HEK293 (cell line): ENCODE measurements around the gene AP3B1.
"Not testable (repeated sequence)": the region's sequence is repeated elsewhere in the genome, so short reads cannot be mapped to it uniquely, and the experiment has no call there.

Experiments used
- CTCF ChIA-PET: fragments of 350-600 bp; formaldehyde crosslinking; extraction: SDS; loops from one replicate; lab custom pipeline; 2021; ENCODE audit warnings: antibody characterized with exemption; lab: Yijun Ruan, JAX
- POLR2A ChIA-PET: fragments of 300-600 bp; formaldehyde crosslinking; extraction: SDS; loops from one replicate; lab custom pipeline; 2020; ENCODE audit warnings: antibody characterized with exemption, inconsistent platforms; lab: Yijun Ruan, JAX
- H3K27ac ChIP-seq: fragments of 200-500 bp; sonication (Bioruptor generic); 2 replicates; pipeline ENCODE4 v1.5.1; 2014; ENCODE audit warnings: low read depth, low read length, control low read depth, inconsistent platforms; ENCODE audit errors: extremely low read depth
- H3K36me3 ChIP-seq, 2 experiments: fragments of 200-500 bp in 1 of 2; sonication (Bioruptor generic) in 1 of 2; 1 replicate in 1 of 2; 2 replicates in 1 of 2; pipeline ENCODE4 v1.5.1; 2014 to 2017; ENCODE audit warnings: inconsistent platforms in 2 of 2, low read length in 2 of 2; ENCODE audit not compliant: control insufficient read depth in 2 of 2, insufficient read depth in 1 of 2
- H3K4me1 ChIP-seq: fragments of 200-500 bp; sonication (Bioruptor generic); 2 replicates; pipeline ENCODE4 v1.5.1; 2014; ENCODE audit warnings: mild to moderate bottlenecking, low read length, inconsistent platforms; ENCODE audit not compliant: control insufficient read depth, insufficient read depth
- H3K4me3 ChIP-seq: 2 replicates; pipeline ENCODE4 v1.5.1; 2011; ENCODE audit warnings: low read depth, mild to moderate bottlenecking, control low read depth, low read length, moderate library complexity
- H3K9me3 ChIP-seq: fragments of 200-500 bp; sonication (Bioruptor generic); 2 replicates; pipeline ENCODE4 v1.5.1; 2014; ENCODE audit warnings: low read depth, low read length, inconsistent platforms; ENCODE audit not compliant: control insufficient read depth, insufficient read depth
- ATF2 ChIP-seq: fragments of 450-650 bp; formaldehyde crosslinking; IDR thresholded peaks from 2 replicates; pipeline ENCODE4 v1.5.1; 2016; ENCODE audit warnings: missing biosample characterization, missing genetic modification characterization, low read depth
- GLI4 ChIP-seq: fragments of 450-650 bp; formaldehyde crosslinking; IDR thresholded peaks from 2 replicates; pipeline ENCODE4 v1.5.1; 2016; ENCODE audit warnings: missing biosample characterization, missing genetic modification characterization
- KLF1 ChIP-seq: fragments of 450-650 bp; formaldehyde crosslinking; IDR thresholded peaks from 2 replicates; pipeline ENCODE4 v1.5.1; 2016; ENCODE audit warnings: missing biosample characterization, missing genetic modification characterization
- KLF9 ChIP-seq: fragments of 450-650 bp; formaldehyde crosslinking; IDR thresholded peaks from 2 replicates; pipeline ENCODE4 v1.5.1; 2016; ENCODE audit warnings: missing biosample characterization, missing genetic modification characterization, low read depth
- PRDM1 ChIP-seq: fragments of 450-650 bp; formaldehyde crosslinking; IDR thresholded peaks from 2 replicates; pipeline ENCODE4; 2016; ENCODE audit warnings: missing biosample characterization, missing genetic modification characterization
- SALL2 ChIP-seq: fragments of 450-650 bp; formaldehyde crosslinking; IDR thresholded peaks from 2 replicates; pipeline ENCODE4 v1.5.0; 2017; ENCODE audit warnings: missing biosample characterization, mild to moderate bottlenecking, missing genetic modification characterization, borderline replicate concordance
- SETDB1 ChIP-seq: IDR thresholded peaks from one replicate; pipeline ENCODE4 v1.6.1; 2017; ENCODE audit warnings: mild to moderate bottlenecking, low read length, moderate library complexity, mixed read lengths; ENCODE audit not compliant: insufficient read length
- ZBTB8A ChIP-seq: fragments of 450-650 bp; formaldehyde crosslinking; IDR thresholded peaks from 2 replicates; pipeline ENCODE4 v1.5.1; 2016; ENCODE audit warnings: missing biosample characterization, missing genetic modification characterization
- ZNF138 ChIP-seq: fragments of 450-650 bp; formaldehyde crosslinking; IDR thresholded peaks from 2 replicates; pipeline ENCODE4 v1.5.1; 2016; ENCODE audit warnings: missing biosample characterization, missing genetic modification characterization, borderline replicate concordance
- ZNF202 ChIP-seq: fragments of 450-650 bp; formaldehyde crosslinking; IDR thresholded peaks from 2 replicates; pipeline ENCODE4 v1.5.1; 2016; ENCODE audit warnings: missing biosample characterization, missing genetic modification characterization, borderline replicate concordance
- ZNF239 ChIP-seq: fragments of 450-650 bp; formaldehyde crosslinking; IDR thresholded peaks from 2 replicates; pipeline ENCODE4 v1.5.1; 2016; ENCODE audit warnings: missing biosample characterization, missing genetic modification characterization
- ZNF274 ChIP-seq, 2 experiments: fragments of 200-500 bp in 1 of 2; fragments of 450-650 bp in 1 of 2; sonication (Bioruptor generic) in 1 of 2; formaldehyde crosslinking in 1 of 2; IDR thresholded peaks; 2 replicates each; pipeline versions ENCODE4 v1.5.1 to v1.6.1; 2014 to 2016; ENCODE audit warnings: borderline replicate concordance in 1 of 2, inconsistent platforms in 1 of 2, low read length in 1 of 2, missing biosample characterization in 1 of 2, missing genetic modification characterization in 1 of 2
- ZNF354C ChIP-seq: fragments of 450-650 bp; formaldehyde crosslinking; IDR thresholded peaks from 2 replicates; pipeline ENCODE4 v1.5.1; 2016; ENCODE audit warnings: missing biosample characterization, missing genetic modification characterization, low read depth, borderline replicate concordance
- ZNF394 ChIP-seq: fragments of 450-650 bp; formaldehyde crosslinking; IDR thresholded peaks from 2 replicates; pipeline ENCODE4 v1.5.1; 2016; ENCODE audit warnings: missing biosample characterization, missing genetic modification characterization, mild to moderate bottlenecking, moderate library complexity, borderline replicate concordance
- ZNF510 ChIP-seq: fragments of 450-650 bp; formaldehyde crosslinking; IDR thresholded peaks from 2 replicates; pipeline ENCODE4 v1.5.1; 2018; ENCODE audit warnings: mild to moderate bottlenecking, missing genetic modification characterization, missing biosample characterization; ENCODE audit not compliant: insufficient replicate concordance
- ZNF558 ChIP-seq: fragments of 450-650 bp; formaldehyde crosslinking; IDR thresholded peaks from 2 replicates; pipeline ENCODE4 v1.5.1; 2016; ENCODE audit warnings: missing biosample characterization, missing genetic modification characterization
- ZNF580 ChIP-seq: fragments of 450-650 bp; formaldehyde crosslinking; IDR thresholded peaks from 2 replicates; pipeline ENCODE4 v1.5.1; 2016; ENCODE audit warnings: missing biosample characterization, missing genetic modification characterization

The AP3B1 gene

GRCh38 chr5:78187172-78187571, 107.3 kb downstream of the AP3B1 start (continued):
- no peak for TF ChIP-seq SALL2

- TF ChIP-seq KLF9 (tag by site-specific recombination) (no peak), KLF1 (peak; percentile 65; the same call in 1 of the 2 replicates)
- Histone ChIP-seq H3K4me1 (no peaks in the 10 kb centered on the region), H3K4me3 (no peak overlapping the region), H3K27ac (no peak overlapping the region), H3K36me3 (peaks cover 0 to 4% of the 10 kb centered on the region in 2 experiments; a peak in 1 of 3 replicates), H3K9me3 (no peaks in the 10 kb centered on the region)
- POLR2A ChIA-PET = interaction anchor here (0.5 kb wide), 1 partner anchor 9 kb away, joined by 6 read pairs; no protein-coding TSS in a partner anchor
- CTCF ChIA-PET = no interaction called here
Observed at GRCh38 chr5:78182838-78183237, 111.7 kb downstream of the AP3B1 start.

GRCh38 chr5:78178356-78178755, 116.1 kb downstream of the AP3B1 start:
- H3K4me1 ChIP-seq = no peaks in the 10 kb centered on the region
- H3K36me3 ChIP-seq = peaks cover 4 to 22% of the 10 kb centered on the region in 2 experiments
- no peak overlapping the region for H3K4me3 ChIP-seq
- no peak overlapping the region for H3K27ac ChIP-seq
- POLR2A ChIA-PET = no interaction called here
- TF ChIP-seq ZNF239 = no peak
- TF ChIP-seq ZNF202 = no peak
- no peak for TF ChIP-seq ZNF510 (tag by site-specific recombination)
- TF ChIP-seq ZNF394 (tag by site-specific recombination) = no peak
- no peak for TF ChIP-seq ATF2 (tag by site-specific recombination)
- no peak for TF ChIP-seq ZNF580 (tag by site-specific recombination)
- TF ChIP-seq GLI4 (tag by site-specific recombination) = no peak
- no peak for TF ChIP-seq ZBTB8A (tag by site-specific recombination)
- TF ChIP-seq ZNF138 (tag by site-specific recombination) = no peak
- TF ChIP-seq ZNF558 (tag by site-specific recombination) = no peak
- no peak for TF ChIP-seq ZNF274 (IDR thresholded peaks at IDR 0.05; ENCODE audit: low read length)
- no peak for TF ChIP-seq ZNF274 (tag by site-specific recombination; IDR thresholded peaks at IDR 0.05; ENCODE audit: borderline replicate concordance)
- TF ChIP-seq SETDB1 = no peak
- TF ChIP-seq PRDM1 (tag by site-specific recombination) = no peak
- TF ChIP-seq ZNF354C (tag by site-specific recombination) = no peak
- CTCF ChIA-PET = no interaction called here
- no peaks in the 10 kb centered on the region for H3K9me3 ChIP-seq

GRCh38 chr5:78170335-78170734, 124.2 kb downstream of the AP3B1 start:
- H3K4me1 ChIP-seq, POLR2A ChIA-PET, H3K9me3 ChIP-seq, H3K27ac ChIP-seq, CTCF ChIA-PET, H3K4me3 ChIP-seq: not testable (repeated sequence)
- peaks cover 4 to 16% of the 10 kb centered on the region in 2 experiments; a peak in 2 of 3 replicates for H3K36me3 ChIP-seq
